Adipose tissue (tissue), 3 donors: Measurements from ENCODE around the gene KHDC1L. TPM values are rescaled to one million over a fixed set of nuclear protein-coding genes. Genes with fewer than 3 reads are reported as not detected.
"Not testable (repeated sequence)": the region's sequence is repeated elsewhere in the genome, so short reads cannot be mapped to it uniquely, and the experiment has no call there.

Source experiments
- H3K27ac ChIP-seq: one replicate; pipeline ENCODE4 v1.5.1; 2013; ENCODE audit warnings: low read depth, low read length
- WGBS, 3 donors: extraction: QIAGEN DNeasy Blood & Tissue Kit; methylation state at CpG; one replicate each; pipeline ENCODE4 v1.1.7; 2013; 5-methylcytosine and 5-hydroxymethylcytosine counted together
- polyA plus RNA-seq, 3 donors: library from polyadenylated mRNA; stranded (reverse); fragments of 200-250 nt; gene quantifications; one replicate each; pipeline ENCODE4 v1.2.3, GENCODE V29; 2013
- donor health status: healthy with polysubstance abuse.
- donor health status: Bipolar disorder and iron deficiency.
- donor health status: healthy.

Gene KHDC1L, protein sequence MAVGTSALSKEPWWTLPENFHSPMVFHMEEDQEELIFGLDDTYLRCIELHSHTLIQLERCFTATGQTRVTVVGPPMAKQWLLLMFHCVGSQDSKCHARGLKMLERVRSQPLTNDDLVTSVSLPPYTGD
- polyA plus RNA-seq, result not detected

DNA sequence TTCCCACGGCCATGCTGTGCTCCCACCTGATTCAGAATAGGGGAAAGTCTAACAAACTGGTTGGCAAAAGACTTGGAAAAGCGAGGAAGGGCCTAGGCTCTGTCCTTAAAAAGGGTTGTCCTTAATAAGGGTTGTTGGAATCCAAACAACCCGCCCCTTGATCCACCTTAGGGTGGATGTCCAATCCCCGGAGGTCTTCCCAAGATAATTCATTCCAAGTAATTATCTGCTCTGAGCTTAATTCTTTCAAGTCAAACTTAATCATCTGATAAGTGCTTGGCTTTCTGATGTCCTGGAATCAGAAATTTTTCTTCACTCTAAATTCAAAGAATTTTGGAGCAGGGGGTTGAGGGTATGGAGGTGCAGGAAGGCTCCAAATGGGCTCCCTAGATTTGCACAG is at the start of gene KHDC1L:
TSS of gene KHDC1L (minus strand) at position 101 of the 400 bp plus-strand sequence. CDS start at position 13, 88 bp downstream.
- WGBS, 3 donors, result 80 to 94% (median 91%) methylated on average over 4 of the region's 4 CpGs
- no peak within 1 kb of the TSS for H3K27ac ChIP-seq

DNA sequence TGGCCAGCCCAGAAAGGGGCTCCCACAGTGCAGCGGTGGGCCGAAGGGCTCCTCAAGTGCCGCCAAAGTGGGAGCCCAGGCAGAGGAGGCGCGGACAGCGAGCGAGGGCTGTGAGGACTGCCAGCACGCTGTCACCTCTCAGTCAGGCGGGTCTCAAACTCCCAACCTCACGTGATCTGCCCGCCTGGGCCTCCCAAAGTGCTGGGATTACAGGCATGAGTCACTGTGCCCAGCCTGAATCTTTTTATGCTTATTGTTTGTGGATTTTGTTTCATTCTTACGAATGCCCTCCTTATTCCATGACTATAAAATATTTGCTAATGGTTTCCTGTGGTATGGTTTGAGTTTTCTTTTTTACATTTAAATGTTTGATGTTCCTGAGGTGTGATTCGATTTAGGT is 44.0 kb upstream of the KHDC1L start:
- WGBS, 3 donors, result 97 to 99% (median 98%) methylated on average over 11 to 13 of the region's 13 CpGs
- H3K27ac ChIP-seq, result not testable (repeated sequence)

DNA sequence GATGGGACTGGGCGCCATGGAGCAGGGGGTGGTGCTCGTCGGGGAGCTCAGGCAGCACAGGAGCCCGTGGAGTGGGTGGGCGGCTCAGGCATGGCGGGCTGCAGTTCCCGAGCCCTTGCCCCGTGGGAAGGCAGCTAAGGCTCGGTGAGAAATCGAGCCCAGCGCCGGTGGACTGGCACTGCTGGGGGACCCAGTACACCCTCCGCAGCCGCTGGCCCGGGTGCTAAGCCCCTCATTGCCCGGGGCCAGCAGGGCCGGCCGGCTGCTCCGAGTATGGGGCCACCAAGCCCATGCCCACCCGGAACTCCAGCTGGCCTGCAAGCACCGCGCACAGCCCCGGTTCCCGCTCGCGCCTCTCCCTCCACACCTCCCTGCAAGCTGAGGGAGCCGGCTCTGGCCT is 43.6 kb upstream of the KHDC1L start:
- H3K27ac ChIP-seq, result not testable (repeated sequence)
- WGBS, 3 donors, result 92 to 99% (median 95%) methylated on average over 21 to 26 of the region's 27 CpGs

DNA sequence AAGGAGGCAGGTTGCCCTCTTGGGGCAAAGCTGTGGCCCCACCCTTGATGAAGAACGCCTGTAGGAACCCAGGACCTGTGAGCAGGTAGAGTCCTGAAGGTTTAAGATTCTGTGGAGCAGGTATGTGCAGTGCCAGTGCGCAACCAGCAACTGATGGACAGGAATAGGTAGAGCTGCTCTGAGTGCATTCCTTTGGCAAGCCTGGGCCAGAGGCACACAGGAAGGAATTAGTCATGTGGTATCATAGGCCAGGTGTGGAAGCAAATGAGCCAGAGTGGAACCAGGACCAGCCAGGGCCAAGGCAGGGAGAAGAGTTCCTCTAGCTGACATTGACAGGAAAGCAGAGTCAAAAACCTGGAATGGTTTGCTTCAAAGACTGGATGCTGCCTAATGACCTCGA is 39.1 kb upstream of the KHDC1L start:
- 95 to 98% (median 96%) methylated on average over 3 of the region's 3 CpGs for WGBS, 3 donors

DNA sequence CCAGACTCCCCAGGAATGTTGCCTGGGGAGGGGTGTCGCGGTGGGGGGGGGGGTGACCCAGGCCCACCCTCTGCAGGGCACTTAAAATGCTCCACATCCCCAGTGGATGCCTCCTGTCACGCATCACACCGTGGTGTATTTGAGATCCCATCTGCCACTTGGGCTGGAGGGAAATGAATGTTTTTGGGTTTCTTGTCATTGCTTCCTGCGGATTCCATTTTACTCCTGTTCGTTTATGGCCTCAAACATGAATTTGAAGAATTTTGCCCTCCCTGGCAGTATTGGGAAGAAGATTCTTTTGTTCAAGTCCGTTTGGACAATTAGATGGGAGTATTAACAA is 38.2 kb upstream of the KHDC1L start:
- no peak overlapping the region for H3K27ac ChIP-seq
- WGBS, 3 donors, result 27 to 30% (median 28%) methylated on average over 7 of the region's 7 CpGs

More for the DNA sequence above, 39.1 kb upstream of the KHDC1L start:
- H3K27ac ChIP-seq, result no peak overlapping the region

DNA sequence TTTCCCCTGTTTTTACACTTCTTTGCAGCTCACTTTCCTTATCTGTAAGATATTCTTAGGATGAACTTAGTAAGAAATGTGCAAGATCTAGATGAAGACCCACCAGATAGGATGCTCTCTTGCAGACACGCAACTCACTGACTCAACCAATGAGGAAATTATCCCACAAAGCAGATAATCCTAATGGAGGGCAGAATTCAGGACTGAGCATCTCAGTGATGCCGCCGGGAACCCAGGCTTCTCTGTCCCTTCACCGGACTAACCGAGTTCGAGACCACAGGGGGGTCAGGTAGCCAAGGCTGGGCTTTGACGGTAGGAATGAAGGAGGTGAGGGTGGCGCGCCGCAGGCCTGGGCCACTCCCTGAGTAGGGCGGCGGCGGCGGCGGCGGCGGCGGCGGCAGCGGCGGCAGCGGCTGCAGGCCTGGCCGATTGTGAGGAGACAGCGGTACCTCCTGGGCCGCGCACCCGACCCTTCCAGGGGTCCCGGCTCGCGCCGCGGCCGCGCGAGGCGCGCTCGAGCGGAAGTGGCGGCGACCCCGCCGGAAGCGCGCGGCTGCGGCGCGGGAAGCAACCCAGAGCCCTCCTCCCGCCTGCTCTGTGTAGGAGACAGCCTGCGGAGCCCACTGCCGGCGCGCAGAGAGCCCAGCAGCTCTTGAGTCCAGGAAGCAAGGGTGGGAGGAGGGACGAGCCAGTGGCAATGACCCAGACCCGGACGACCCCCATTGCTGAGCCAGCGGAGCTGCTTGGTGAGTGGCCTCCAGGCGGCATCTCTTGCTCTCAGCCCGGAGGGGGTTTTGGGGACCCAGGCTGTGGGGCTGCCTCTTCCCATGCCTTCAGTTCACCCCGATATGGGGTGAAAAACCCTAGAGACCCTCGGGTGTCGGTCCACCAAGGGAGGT is 37.6 kb upstream of the KHDC1L start, which contains the start of gene KHDC1:
TSS of gene KHDC1 (minus strand) at position 526 of the 899 bp plus-strand sequence. CDS start 20,679 bp downstream, outside the sequence.
- WGBS, 3 donors, result 1 to 2% (median 1%) methylated on average over 51 to 63 of the region's 63 CpGs
- H3K27ac ChIP-seq, result no peak within 1 kb of the TSS

DNA sequence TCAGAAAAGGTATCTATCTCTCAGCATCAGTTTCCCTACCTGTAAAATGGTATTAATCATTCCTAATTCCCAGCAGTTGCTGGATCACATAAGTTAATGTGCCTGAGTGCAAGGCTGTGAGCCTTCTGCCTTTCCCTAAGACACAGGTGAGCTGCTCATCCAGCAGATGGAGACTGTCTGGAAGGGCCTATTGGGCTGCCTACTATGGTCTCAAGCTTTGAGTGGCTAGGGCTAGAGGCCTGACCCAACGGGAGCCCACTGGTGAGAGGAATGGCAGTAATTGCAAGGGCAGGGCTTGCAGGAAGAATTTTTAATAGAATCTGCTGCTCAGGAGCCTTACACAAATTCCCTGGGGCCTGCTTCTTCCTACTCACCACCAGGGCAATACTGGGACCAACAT is 33.4 kb upstream of the KHDC1L start:
- H3K27ac ChIP-seq, result no peak overlapping the region
- WGBS, 3 donors, result 72 to 97% (median 95%) methylated on average over 1 of the region's 1 CpG

DNA sequence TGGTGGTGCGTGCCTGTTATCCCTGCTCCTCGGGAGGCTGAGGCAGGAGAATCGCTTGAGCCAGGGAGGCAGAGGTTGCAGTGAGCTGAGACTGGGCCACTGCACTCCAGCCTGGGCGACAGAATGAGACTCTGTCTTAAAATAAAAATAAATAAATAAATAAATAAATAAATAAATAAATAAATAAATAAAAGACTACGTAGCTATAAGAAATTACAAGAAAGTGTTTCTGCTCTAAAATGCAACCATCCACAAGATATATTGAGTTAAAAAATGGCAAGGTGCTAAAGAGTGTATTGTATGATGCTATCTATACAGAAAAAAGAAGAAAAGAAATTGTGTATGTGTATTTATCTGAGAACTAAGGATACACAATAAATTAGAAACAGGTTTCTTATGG is 29.0 kb upstream of the KHDC1L start:
- H3K27ac ChIP-seq, result not testable (repeated sequence)
- WGBS, 3 donors, result 97 to 98% (median 98%) methylated on average over 5 of the region's 5 CpGs

DNA sequence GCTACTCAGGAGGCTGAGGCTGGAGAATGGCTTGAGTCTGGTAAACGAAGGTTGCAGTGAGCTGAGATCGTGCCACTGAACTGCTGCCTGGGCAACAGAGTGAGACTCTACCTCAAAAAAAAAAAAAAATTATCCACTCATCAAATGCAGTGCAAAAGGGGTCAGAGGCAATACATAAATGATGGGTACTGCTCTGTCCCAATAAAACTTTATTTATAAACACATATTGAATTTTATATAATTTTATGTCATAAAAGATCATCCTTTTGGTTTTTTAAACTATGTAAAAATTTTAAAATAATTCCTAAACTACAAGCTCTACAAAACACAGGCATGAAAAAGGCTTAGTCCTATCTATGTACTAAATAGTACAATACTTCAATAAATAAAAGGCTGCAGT is 27.4 kb upstream of the KHDC1L start:
- no peak overlapping the region for H3K27ac ChIP-seq
- WGBS, 3 donors, result 92 to 96% (median 95%) methylated on average over 2 of the region's 2 CpGs

DNA sequence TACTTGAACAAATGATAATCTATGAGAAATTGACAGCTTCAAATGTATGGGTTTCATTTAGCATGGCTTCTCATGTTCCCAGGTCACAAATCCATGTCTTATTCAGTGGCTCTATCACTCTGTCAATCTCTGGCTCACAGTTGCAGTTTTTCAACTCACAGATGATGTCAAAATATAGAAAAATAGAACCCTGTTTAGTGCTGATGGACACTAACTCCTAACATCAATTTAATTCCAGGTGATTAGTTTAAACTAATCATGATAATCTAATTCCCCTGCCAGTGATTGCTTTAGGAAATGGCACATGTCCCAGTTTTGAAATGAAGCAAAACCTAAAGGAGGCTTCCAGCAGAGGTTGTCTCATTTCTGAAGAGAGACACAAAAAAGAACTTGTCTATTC is 24.7 kb upstream of the KHDC1L start:
- H3K27ac ChIP-seq, result no peak overlapping the region

DNA sequence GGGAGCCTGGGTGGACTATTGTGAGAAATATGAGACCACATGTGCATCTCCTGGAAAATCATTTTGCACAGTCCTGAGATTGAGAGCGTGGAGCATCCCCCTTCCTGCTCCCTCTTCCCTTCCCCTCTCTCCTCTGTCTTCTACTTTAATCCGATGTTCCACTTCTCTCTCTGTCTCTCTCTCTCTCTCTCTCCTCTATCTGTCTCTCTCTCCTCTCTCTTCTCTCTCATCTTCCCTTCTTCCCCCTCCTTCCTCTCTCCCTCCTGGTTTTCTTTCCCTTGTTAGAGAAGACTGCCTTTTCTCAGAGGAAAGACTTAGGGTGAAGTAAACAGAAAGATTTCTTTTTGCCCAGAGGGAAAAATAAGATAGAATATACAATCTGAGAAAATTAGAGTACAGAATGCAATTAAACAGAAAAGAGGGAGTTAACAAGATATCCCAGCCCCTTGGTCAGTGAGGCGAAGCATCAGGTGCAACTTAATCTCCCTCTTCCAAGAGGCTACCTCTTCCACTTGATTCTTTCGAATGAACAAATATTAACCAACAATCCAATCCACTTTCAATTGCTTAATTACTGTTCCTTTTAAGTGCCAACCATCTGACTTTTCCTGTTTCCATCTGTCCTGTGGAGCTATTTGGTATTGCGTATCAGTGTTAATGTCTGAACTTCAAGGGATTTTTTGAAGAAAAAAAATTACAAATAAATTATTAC is 23.1 kb upstream of the KHDC1L start:
- no peak overlapping the region for H3K27ac ChIP-seq
- WGBS, 3 donors, result 53 to 73% (median 70%) methylated on average over 5 of the region's 5 CpGs

DNA sequence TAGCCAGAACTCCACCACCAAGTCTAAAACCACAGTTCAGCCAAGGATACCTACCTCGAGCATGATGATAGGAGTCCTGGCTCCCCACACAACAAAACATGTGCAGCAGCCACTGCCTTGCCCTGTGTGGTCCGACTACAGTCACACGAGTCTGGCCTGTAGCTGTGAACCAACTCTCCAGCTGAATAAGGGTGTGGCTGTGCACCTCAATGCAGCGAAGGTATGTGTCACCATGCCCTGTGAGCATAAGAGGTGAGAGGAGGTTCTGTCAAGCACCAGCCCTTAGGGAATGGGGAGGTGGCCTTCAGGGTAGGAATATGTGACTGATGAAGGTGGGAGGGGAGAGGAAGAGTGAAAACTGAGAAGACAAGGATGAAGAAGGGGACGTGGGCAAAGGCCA is 16.7 kb upstream of the KHDC1L start:
- no peak overlapping the region for H3K27ac ChIP-seq
- WGBS, 3 donors, result 82 to 92% (median 90%) methylated on average over 5 of the region's 5 CpGs

DNA sequence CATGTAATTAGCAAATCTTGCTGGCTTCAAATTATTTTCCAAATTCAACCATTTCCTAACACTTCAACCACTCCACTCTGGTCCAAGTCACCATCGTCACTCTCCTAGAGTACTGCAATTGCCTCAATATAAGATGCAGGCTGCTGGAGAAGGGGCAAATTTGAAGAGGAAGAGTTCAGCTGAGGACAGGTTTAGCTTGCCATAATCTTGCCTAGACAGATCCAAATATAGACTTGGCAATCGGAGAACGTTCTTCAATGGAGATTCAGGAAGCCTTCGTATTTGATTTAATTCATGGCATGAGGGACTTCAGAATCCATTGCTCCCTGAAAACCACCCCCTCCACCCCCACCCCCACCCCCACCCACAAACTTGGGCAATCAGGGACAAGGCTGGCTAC is 15.4 kb upstream of the KHDC1L start:
- 80 to 83% (median 80%) methylated on average over 4 of the region's 4 CpGs for WGBS, 3 donors
- no peak overlapping the region for H3K27ac ChIP-seq

DNA sequence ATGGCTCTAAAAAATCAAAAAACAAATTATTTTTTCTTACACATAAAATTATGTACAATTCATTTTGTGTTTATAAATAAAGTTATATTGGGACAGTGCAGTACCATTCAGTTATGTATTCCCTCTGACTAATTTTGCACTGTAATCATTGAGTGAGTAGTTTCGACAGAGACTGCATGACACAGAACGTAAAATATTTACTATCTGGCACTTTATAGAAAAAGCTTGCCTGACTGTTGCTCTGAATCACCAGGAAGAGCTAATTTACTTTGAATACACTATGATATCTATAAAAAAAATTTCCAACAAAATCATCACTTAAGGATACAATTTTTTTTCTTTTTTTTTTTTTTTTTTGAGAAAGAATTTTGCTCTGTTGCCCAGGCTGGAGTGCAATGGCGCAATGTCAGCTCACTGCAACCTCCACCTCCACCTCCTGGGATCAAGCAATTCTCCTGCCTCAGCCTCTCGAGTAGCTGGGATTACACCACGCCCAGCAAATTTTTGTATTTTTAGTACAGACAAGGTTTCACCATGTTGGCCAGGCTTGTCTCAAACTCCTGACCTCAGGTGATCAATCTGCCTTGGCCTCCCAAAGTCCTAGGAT is 11.0 kb upstream of the KHDC1L start:
- H3K27ac ChIP-seq, result no peak overlapping the region
- WGBS, 3 donors, result 83 to 94% (median 85%) methylated on average over 5 of the region's 5 CpGs

DNA sequence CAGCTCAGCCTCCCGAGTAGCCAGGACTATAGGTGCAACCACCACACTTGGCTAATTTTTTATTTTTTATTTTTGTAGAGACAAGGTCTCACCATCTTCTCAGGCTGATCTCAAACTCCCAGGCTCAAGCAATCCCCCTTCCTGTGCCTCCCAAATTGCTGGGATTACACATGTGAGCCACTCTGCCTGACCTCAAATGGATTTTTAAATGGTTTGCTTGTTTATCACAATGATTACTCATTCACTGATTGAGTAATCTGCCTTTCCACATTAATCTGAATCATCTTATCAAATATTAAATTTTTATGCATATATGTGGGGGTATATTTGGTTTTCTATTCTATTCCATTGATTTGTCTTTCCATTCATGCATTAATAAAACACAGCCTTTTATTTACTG is 9.4 kb upstream of the KHDC1L start:
- no peak overlapping the region for H3K27ac ChIP-seq
- WGBS, 3 donors, result 83 to 96% (median 86%) methylated on average over 1 of the region's 1 CpG

DNA sequence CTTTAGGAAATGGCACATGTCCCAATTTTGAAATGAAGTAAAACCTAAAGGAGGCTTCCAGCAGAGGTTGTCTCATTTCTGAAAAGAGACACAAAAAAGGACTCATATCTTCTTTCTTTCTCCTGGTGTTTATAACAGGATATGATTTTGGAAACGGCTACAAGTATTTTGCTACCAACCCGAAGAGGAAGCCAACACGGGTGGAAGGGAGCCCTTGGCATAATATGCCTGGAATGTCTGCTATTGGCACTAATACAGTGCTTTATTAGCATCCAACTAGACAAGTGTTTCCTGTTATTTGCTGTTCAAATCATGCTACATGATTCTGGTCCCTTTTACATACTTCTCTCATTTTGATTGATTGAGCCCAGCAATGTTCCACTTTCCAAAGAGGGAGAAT is 8.7 kb upstream of the KHDC1L start:
- H3K27ac ChIP-seq, result not testable (repeated sequence)
- 27 to 63% (median 35%) methylated on average over 3 of the region's 3 CpGs for WGBS, 3 donors

DNA sequence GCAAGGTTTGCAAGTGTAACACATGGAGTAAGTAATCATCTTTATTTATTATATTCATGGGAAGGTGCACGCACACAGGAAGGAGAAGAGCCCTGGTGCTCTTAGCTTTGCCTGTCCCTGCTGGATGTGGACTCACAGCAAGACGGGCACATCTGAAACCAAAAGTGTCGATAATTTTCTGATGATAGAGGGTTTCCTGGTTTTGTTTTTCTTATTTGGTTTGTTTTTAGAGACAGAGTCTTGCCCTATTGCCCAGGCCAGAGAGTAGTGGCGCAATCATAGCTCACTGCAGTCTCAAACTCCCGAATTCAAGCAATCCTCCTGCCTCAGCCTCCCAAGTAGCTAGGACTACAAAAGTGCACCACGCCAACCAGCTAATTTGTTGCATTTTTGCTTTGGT is 7.8 kb upstream of the KHDC1L start:
- no peak overlapping the region for H3K27ac ChIP-seq
- WGBS, 3 donors, result 79 to 87% (median 86%) methylated on average over 6 of the region's 6 CpGs

DNA sequence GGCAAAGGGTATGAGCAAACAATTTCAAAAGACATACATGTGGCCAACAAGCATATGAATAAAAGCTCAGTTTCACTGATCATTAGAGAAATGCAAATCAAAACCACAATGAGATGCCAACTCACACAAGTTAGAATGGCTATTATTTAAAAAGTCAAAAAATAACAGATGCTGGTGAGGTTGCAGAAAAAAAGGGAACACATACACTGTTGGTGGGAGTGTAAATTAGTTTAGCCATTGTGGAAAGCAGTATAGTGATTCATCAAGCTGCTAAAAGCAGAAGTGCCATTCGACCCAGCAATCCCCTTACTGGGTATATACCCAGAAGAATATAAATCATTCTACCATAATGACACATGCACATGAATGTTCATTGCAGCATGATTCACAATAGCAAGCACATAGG is 6.7 kb upstream of the KHDC1L start:
- WGBS, 3 donors, result 36 to 60% (median 39%) methylated on average over 1 of the region's 1 CpG
- no peak overlapping the region for H3K27ac ChIP-seq
